ENCODE measurements around the gene CA4. TPM values are rescaled to one million over a fixed set of nuclear protein-coding genes. Genes with fewer than 3 reads are reported as not detected.

CA4 gene
- total RNA-seq, 1 experiment from 2014 or later, result 1.4 TPM

- in situ Hi-C loops (cut with HindIII; ENCODE audit: low pct_unique_long_range_greater_than_20kb, low sequenced_read_pairs) (no loop called here), intact Hi-C loops (cut with micrococcal nuclease; ENCODE audit: unreplicated experiment) (no loop called here)
- no peak overlapping the region for H3K4me3 ChIP-seq (ENCODE audit: low read depth in 2 of 2, low read length in 2 of 2)
- H3K27me3 ChIP-seq (ENCODE audit: control insufficient read depth, insufficient read depth, low read length), result no peaks in the 10 kb centered on the region
- no peak for DNase-seq (ENCODE audit: low read depth, low spot score)
- H3K4me1 ChIP-seq (ENCODE audit: control insufficient read depth, insufficient read depth, low read length), result peaks cover 18% of the 10 kb centered on the region
- TF ChIP-seq POLR2AphosphoS5 (IDR thresholded peaks at IDR 0.05; ENCODE audit: low read depth, low read length) (no peak), REST (IDR thresholded peaks at IDR 0.05; ENCODE audit: insufficient read depth in 1 of 2, low read depth in 2 of 2, low read length in 1 of 2) (no peak), TCF7L2 (IDR thresholded peaks at IDR 0.05; ENCODE audit: low read depth, low read length) (no peak), SIN3A (IDR thresholded peaks at IDR 0.05; ENCODE audit: borderline replicate concordance, insufficient read depth, low read depth, low read length) (no peak)
- TF ChIP-seq, protein P1, sequence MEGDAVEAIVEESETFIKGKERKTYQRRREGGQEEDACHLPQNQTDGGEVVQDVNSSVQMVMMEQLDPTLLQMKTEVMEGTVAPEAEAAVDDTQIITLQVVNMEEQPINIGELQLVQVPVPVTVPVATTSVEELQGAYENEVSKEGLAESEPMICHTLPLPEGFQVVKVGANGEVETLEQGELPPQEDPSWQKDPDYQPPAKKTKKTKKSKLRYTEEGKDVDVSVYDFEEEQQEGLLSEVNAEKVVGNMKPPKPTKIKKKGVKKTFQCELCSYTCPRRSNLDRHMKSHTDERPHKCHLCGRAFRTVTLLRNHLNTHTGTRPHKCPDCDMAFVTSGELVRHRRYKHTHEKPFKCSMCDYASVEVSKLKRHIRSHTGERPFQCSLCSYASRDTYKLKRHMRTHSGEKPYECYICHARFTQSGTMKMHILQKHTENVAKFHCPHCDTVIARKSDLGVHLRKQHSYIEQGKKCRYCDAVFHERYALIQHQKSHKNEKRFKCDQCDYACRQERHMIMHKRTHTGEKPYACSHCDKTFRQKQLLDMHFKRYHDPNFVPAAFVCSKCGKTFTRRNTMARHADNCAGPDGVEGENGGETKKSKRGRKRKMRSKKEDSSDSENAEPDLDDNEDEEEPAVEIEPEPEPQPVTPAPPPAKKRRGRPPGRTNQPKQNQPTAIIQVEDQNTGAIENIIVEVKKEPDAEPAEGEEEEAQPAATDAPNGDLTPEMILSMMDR (IDR thresholded peaks at IDR 0.05), result no peak
- POLR2A ChIA-PET, result no interaction called here
- no TSS peak for BruUV-seq (replicated peaks)
- H3K36me3 ChIP-seq (ENCODE audit: control insufficient read depth, insufficient read depth, low read length), result no peaks in the 10 kb centered on the region
- no peak for ATAC-seq
- no peak overlapping the region for H3K27ac ChIP-seq (ENCODE audit: low read length)
- no peaks in the 10 kb centered on the region for H3K9me3 ChIP-seq (ENCODE audit: control insufficient read depth, insufficient read depth, low read depth, low read length)
- CTCF ChIA-PET, result no interaction called here
Observed at GRCh38 chr17:60168654-60169053, 18.9 kb downstream of the CA4 start.

DNA sequence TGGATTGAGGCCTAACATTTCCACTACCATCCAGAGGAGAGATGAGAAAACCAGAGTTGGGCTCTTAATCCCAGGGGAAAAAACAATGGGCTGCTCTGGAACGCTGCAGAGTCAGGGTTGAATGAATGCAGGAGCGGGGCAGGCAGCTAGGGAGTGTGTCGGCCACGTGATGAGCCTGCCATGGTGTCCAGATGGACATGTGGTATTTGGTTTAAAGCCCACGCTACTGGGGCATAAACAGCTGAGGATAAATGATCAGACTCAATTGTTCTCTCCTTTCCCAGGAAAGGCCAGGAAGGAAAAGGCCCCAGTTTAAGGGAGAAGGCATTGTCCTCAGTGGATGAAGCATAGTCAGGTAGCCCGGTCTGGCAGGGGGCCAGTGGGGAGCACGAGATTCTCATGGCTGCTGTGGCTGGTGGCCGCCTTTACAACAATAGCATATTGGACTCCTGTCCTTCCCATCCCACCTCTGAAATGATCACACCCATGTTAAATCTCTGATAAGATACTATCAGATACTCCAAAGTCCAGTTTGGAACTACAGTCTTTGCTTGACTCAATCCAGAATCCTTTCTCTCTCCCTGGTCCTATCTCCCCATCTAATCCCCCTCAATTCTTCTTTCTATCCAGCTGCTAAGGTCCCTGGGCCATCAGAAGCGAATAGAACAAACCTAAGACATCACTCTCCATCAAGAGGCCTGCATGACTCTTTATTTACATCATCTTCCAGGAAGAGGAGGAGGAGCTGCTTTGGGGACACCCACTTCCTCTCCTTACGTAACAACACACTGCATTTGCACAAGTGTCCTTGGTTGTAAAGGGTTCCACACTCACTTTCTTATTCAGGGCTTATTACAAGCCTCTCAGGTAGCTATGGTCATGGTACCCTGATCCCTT lies 20.4 kb downstream of the CA4 start:
- CTCF ChIA-PET, result no interaction called here
- POLR2A ChIA-PET, result no interaction called here
- Histone ChIP-seq H3K27ac (ENCODE audit: low read length) (peak overlapping the region; percentile 31; the same call in 1 of the 2 replicates), H3K4me1 (ENCODE audit: control insufficient read depth, insufficient read depth, low read length) (peaks cover 18% of the 10 kb centered on the region), H3K36me3 (ENCODE audit: control insufficient read depth, insufficient read depth, low read length) (no peaks in the 10 kb centered on the region), H3K27me3 (ENCODE audit: control insufficient read depth, insufficient read depth, low read length) (no peaks in the 10 kb centered on the region), H3K9me3 (ENCODE audit: control insufficient read depth, insufficient read depth, low read depth, low read length) (no peaks in the 10 kb centered on the region), H3K4me3 (ENCODE audit: low read depth in 2 of 2, low read length in 2 of 2) (no peak overlapping the region)
- in situ Hi-C loops (cut with HindIII; ENCODE audit: low pct_unique_long_range_greater_than_20kb, low sequenced_read_pairs) (no loop called here), intact Hi-C loops (cut with micrococcal nuclease; ENCODE audit: unreplicated experiment) (no loop called here)
- DNase-seq (ENCODE audit: low read depth, low spot score) (no peak), ATAC-seq (no peak)
- no TSS peak for BruUV-seq (replicated peaks)
- TF ChIP-seq POLR2AphosphoS5 (IDR thresholded peaks at IDR 0.05; ENCODE audit: low read depth, low read length) (no peak), REST (IDR thresholded peaks at IDR 0.05; ENCODE audit: insufficient read depth in 1 of 2, low read depth in 2 of 2, low read length in 1 of 2) (no peak), TCF7L2 (IDR thresholded peaks at IDR 0.05; ENCODE audit: low read depth, low read length) (no peak)
- TF ChIP-seq, protein P1 (IDR thresholded peaks at IDR 0.05), result no peak

Data from Panc1 (cell line).